HG03565 (cell line): Measurements from ENCODE around the gene HS6ST2.

ENCODE experiments used
- ATAC-seq: cut with Tn5 transposase; IDR thresholded peaks from one replicate; pipeline ENCODE4 v1.9.1; 2021; ENCODE audit warnings: mild to moderate bottlenecking, moderate library complexity; ENCODE audit not compliant: unreplicated experiment

HS6ST2 gene

DNA sequence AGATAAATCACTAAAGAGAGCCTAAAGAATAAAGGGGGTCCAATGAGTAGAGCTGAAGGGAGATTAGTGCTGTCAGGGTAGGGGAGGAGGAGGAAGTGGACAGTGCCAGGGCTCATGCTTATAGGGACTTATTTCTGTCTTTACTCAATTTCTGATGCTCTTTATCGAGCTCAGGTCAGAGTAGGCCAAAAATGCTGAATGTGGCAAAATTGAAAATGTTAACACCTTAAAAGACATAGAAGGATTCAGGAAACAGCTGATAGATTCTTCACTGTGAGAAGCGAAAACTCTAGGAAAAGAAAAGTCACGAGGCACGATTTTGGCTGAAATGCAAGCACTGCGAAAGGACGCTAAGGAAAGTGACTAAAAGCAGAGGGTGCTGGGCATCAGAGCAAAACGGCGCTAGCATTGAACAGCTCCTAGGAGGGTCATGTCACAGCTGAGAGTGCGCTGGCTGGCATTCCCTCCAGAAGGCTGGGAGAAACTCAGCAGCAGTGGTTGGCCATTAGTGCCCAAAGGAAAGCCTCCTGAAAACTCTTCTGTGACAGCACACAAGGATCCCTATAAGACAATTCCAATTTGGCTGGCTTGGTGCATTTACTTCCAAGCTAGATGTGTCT, 150.9 kb downstream of the HS6ST2 start:
- ATAC-seq = no peak

- no peak for ATAC-seq
These were observed 156.4 kb downstream of the HS6ST2 start for GRCh38 chrX:132802033-132802432.

DNA sequence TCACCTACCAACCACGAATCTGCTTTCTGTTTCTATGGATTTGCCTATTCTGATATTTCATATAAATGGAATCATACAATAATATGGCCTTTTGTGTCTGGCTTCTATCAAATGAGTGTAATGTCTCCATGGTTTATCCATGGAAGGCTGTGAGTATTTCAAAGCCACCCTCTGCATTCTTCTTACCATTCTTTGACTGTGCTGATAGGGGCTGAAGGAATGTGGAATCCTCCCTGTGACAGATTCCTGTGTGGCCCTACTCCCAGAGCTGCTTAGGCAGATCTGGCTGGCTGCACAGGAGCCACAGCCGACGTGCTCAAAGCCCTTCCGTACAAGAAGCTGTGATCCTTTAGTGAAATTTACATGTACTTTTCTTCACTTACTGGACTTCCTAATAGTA, 163.2 kb downstream of the HS6ST2 start:
- ATAC-seq = no peak

DNA sequence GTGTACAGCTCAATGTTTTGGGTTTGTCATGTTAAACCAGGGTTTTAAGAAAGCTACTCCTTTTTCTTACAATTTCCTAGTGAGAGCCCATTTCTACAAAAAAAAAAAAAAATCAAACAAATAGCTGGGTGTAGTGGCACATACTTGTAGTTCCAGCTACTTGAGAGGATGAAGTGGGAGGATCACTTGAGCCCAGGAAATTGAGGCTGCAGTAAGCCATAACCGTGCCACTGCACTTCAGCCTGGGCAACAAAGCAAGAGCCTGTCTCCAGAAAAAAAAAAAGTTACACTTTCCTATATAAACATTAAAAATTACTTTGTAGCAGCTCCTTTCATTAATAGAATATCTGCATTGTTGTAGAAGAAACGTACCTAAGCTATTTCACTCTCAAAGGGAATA, 166.7 kb downstream of the HS6ST2 start:
- no peak for ATAC-seq

DNA sequence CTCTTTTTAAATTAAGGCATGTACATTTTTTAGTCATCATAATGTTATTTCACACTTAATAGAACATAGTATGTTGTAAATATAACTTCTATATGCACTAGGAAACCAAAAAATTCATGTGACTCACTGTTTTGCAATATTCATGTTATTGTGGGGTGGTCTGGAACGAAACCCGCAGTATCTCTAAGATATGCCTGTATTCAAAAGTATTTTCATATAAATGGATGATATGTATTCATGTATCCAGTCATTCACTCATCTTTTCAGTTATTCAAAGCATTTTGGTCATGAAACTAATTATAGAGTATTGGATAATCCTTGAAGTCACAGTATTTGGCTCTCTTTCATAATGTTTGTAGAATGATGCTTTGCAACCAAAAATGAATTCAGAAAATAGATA, 168.1 kb downstream of the HS6ST2 start:
- ATAC-seq = no peak

DNA sequence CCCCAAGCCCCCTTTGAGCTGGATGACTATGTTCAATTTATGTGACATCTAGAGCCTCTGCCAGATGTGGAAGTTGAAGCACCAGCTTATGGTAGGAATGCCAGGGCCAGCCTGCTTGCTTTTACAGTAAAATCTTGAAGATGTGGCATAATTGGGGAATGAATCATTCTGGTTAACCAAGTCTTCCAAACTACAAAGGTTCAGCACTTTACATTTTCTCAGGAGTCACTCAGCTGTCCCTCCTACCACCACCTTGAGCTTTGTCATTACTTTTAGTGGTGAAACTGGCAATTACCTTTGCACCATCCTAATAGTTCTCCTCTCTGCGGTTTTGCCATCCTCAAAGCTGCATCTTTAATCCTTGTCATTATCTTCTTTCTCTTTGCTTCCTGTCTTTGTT, 172.2 kb downstream of the HS6ST2 start:
- ATAC-seq = no peak

GRCh38 chrX:132778917-132779316, 179.5 kb downstream of the HS6ST2 start:
- no peak for ATAC-seq

DNA sequence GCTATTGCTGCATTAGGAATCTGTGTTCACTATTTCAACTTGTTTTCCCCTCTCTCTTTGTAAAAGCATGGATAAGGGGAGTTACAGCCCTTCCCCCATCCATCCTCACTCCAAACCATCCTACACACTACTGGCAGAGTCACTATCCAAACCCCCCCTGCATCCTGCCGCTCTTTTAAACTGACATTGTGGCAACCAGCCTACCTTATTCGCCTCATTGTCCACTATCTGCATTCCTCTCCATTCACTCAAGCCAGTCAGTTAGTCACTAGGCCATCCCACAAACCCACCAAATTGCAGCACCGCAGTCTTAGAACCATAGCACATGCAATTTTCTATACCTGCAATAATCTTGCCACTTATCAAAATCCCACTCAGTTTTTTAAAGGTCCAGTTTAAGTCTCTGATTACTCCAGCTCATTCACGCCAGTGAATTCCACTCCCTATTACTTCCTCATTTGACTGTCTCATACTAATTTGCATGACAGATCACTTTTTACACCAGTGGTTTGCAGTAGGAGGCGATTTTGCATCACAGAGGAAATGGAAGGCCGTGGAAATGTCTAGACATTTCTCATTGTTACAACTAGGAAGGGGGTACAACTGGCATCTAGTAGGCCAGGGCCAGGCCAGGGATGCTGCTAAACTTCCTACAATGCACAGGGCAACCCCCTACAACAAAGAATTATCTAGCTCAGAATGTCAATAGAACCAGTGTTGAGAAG, 181.8 kb downstream of the HS6ST2 start:
- ATAC-seq = no peak

DNA sequence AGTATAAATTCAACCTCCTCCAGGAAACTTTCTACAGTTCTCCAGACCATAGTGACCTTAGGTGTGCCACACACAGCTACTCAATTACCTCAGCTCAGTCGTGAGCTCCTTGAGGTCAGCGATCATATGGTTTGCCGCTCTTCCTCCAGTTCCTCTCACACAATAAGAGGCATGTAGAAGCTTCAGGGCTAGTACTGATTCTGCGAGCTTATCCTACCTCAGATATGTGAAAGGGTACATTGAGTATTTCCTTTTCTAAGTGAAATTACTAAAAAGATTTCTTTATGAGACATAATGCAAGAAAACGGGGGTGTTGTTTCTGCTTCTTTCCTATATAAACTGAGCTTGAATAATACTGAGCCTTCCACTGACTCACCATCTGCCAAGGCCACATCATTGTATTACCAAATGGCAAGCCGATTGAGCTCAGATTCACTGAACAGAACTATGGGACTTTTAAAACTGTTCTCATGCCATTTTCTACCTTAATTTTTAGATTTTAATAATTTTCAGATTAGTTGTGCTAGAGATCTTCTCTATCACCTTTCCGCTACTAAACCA, 183.1 kb downstream of the HS6ST2 start:
- no peak for ATAC-seq

- no peak for ATAC-seq
These were observed 184.3 kb downstream of the HS6ST2 start for GRCh38 chrX:132774010-132774714.

GRCh38 chrX:132769609-132770008, 188.8 kb downstream of the HS6ST2 start:
- ATAC-seq = no peak

GRCh38 chrX:132766452-132766851, 192.0 kb downstream of the HS6ST2 start:
- no peak for ATAC-seq

DNA sequence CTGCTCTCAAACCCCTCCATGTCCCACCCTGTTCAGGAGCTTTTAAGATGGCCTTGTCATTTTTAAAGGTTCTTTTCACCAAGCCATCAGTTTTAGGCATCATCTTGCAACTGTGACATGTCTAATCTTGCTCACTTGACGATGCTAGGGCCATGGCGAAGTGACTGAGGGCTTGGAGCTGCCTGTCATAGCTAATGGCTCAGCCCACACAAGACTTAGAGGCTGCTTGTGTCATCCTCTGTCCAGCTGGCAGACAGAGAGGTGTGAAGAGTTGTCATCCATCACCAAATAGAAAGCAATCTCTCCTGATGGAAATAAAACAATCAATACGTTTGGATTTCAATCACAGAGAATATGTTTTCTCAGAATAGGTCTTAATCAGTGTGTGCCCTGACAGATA, 194.9 kb downstream of the HS6ST2 start:
- no peak for ATAC-seq

GRCh38 chrX:132758759-132759158, 199.7 kb downstream of the HS6ST2 start:
- no peak for ATAC-seq

GRCh38 chrX:132757066-132757623, 201.3 kb downstream of the HS6ST2 start:
- ATAC-seq = no peak

DNA sequence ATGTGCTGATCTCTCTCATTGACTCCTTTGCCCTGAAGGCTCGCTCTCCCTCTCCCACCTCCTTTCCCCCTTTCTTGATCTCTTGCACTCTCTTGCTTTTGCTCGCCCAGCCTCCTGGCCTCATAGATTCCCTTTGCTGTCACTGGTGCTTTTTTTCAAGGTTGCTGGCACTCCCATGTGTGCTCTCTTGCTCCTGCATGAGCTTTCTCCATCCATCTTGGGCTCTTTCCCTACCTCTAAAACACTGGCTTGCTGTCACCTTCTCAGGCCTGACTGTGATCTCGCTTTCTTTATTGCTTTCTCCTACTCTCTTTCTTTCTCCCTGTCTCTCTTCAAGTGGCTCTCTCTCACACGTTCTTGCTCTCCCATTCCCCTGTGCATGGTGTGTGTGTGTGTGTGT, 202.0 kb downstream of the HS6ST2 start:
- no peak for ATAC-seq

GRCh38 chrX:132751063-132751690, 207.3 kb downstream of the HS6ST2 start:
- no peak for ATAC-seq

GRCh38 chrX:132750331-132751062, 207.9 kb downstream of the HS6ST2 start:
- no peak for ATAC-seq

- no peak for ATAC-seq
These were observed 209.0 kb downstream of the HS6ST2 start for GRCh38 chrX:132749406-132749805.

GRCh38 chrX:132748909-132749308, 209.5 kb downstream of the HS6ST2 start:
- no peak for ATAC-seq
